ENCODE measurements around the gene PFKL.
"Not testable (repeated sequence)": the region's sequence is repeated elsewhere in the genome, so short reads cannot be mapped to it uniquely, and the experiment has no call there.

GRCh38 chr21:44341726-44342458 lies 42.0 kb downstream of the PFKL start:
- not testable (repeated sequence) for TF ChIP-seq CTCF (IDR thresholded peaks at IDR 0.05; ENCODE audit: insufficient read depth, low read length); POLR2AphosphoS5 (IDR thresholded peaks at IDR 0.05; ENCODE audit: low read depth); REST (IDR thresholded peaks at IDR 0.05; ENCODE audit: insufficient replicate concordance, low read depth); GABPA (IDR thresholded peaks at IDR 0.05; ENCODE audit: low read depth)

All from HL-60 (cell line).